HG03135 (cell line): Measurements from ENCODE around the gene PTMA.
"Not testable (repeated sequence)": the region's sequence is repeated elsewhere in the genome, so short reads cannot be mapped to it uniquely, and the experiment has no call there.

Source experiments
- ATAC-seq: cut with Tn5 transposase; IDR thresholded peaks from one replicate; pipeline ENCODE4 v1.9.1; 2021; ENCODE audit warnings: mild to moderate bottlenecking, moderate library complexity; ENCODE audit not compliant: unreplicated experiment

Gene PTMA

GRCh38 chr2:231749016-231749415 is 40.7 kb downstream of the PTMA start:
- ATAC-seq = not testable (repeated sequence)

GRCh38 chr2:231751042-231751815 is 42.9 kb downstream of the PTMA start:
- ATAC-seq = no peak

- no peak for ATAC-seq
These were observed 43.7 kb downstream of the PTMA start for GRCh38 chr2:231752061-231752460.

GRCh38 chr2:231761735-231762134 is 53.4 kb downstream of the PTMA start:
- ATAC-seq = no peak
